GM18498 (cell line): ENCODE measurements around the gene GMEB1.
"Not testable (repeated sequence)": the region's sequence is repeated elsewhere in the genome, so short reads cannot be mapped to it uniquely, and the experiment has no call there.

Experiments
- ATAC-seq: cut with Tn5 transposase; IDR thresholded peaks from one replicate; pipeline ENCODE4 v1.9.1; 2021; ENCODE audit warnings: mild to moderate bottlenecking, moderate library complexity; ENCODE audit not compliant: unreplicated experiment

GMEB1 gene

DNA sequence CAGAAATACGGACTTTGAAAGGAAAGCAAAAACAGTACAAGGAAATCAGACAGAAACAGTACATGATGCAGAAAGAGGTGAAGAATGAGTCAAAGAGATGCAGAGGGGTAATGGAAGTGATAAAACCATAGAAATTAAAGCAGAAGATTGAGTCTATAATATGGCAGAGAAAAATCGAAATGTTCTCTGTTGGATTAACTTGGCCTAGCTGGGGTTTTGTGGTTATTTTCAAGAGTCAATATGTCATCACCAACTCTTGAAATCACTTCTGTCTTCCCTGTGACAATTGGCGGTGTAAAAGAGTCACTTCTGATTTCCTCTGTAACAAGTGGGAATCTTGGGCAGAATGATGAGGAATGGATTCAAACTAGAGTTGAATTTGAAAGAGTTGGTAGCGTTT, 75.6 kb downstream of the GMEB1 start:
- ATAC-seq: no peak

- no peak for ATAC-seq
Measured at GRCh38 chr1:28745653-28746173, 77.1 kb downstream of the GMEB1 start.

GRCh38 chr1:28750330-28750729, 81.7 kb downstream of the GMEB1 start:
- ATAC-seq: no peak

DNA sequence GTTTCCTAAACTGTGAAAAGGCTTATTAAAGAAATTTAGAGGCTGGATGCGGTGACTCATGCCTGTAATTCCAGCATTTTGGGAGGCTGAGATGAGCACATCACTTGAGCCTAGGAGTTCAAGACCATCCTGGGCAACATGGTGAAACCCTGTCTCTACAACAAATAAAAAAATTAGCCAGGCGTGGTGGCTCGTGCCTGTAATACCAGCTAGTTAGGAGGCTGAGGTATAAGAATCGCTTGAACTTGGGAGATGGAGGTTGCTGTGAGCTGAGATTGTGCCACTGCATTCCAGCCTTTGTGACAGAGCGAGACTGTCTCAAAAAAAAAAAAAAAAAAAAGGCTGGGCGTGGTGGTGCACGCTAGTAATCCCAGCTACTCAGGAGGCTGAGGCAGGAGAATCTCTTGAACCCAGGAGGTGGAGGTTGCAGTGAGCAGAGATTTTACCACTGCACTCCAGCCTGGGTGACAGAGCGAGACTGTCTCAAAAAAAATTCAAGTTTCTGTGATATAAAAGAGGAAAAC, 82.2 kb downstream of the GMEB1 start:
- not testable (repeated sequence) for ATAC-seq

- no peak for ATAC-seq
Measured at GRCh38 chr1:28751315-28752060, 82.9 kb downstream of the GMEB1 start.

DNA sequence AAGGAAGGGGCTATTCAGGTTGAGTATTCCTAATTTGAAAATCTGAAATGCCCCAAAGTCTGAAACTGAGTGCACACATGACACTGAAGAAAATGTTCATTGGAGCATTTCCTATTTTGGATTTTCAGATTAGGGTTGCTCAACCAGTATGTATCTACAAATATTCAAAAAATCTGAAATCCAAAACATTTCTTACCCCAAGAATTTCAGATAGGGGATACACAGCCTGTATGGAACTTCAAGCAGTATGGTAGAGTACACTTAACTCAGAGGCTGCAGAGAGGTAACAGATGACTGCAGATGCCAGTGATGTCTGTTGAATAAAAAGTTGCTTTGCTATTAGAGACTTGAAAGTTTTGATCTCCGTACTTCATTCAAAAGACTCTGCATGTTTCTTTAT, 87.1 kb downstream of the GMEB1 start:
- no peak for ATAC-seq

GRCh38 chr1:28756846-28757245, 88.3 kb downstream of the GMEB1 start:
- no peak for ATAC-seq

DNA sequence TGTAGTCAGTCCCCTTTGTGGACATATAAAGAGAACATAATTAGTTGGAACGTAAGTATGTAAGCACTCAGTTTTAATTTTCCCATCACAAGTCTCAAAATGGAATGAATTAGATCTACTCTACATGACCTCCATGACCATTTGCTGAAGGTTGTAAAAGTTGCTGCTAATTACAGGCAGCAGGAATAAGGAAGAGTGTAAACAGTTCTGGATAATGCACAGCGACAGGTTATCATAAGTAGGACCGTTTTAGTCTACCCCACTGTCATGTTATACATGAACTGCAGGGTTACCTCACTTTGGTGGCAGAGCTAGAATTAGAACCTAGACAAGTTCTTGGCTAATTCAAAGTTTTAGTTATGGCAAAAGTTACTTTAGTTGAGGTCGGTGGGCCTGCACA, 89.8 kb downstream of the GMEB1 start:
- ATAC-seq: no peak

GRCh38 chr1:28759257-28759656, 90.7 kb downstream of the GMEB1 start:
- ATAC-seq: no peak

DNA sequence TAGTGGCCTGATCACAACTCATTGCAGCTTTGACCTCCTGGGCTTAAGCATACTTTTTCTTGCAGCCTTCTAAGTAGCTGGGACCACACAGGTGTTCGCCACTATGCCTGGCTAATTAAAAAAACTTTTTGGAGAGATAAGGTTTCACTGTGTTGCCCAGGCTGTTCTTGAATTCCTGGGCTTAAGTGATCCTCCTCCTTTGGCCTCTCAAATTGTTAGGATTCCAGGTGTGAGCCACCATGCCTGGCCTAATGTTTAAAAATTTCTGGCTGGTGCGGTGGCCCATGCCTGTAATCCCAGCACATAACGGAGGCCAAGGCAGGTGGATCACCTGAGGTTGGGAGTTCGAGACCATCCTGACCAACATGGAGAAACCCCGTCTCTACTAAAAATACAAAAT, 92.6 kb downstream of the GMEB1 start:
- no peak for ATAC-seq

DNA sequence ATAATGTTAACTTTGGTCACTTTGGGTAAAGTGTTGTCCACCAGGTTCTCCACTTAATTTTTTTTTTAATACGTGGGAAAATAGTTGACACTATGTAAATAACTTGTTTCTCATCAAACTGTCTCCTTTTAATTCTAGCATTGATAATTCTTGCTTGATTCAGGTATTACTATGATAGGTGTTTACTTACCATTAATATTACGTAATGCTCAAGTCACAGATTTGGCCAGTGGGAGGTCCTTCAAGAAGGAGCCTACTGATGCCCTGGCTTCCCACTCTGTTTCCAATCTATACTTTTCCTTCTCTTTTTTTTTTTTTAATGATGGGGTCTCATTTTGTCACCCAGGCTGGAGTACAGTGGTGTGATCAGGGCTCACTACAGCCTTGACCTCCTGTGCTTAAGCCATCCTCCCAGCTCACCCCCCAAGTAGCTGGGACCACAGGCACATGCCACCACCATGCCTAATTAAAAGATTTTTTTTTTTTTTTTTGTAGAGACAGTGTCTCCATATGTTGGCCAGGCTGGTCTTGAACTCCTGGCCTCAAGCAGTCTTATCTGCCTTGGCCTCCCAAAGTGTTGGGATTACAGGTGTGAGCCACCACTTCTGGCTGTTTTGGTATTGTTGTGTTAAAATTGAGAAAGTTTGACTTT, 98.1 kb downstream of the GMEB1 start:
- ATAC-seq: no peak
